Measurements from ENCODE around the gene CTNNA3.

The CTNNA3 gene

GRCh38 chr10:66778351-66778750 is 917.6 kb downstream of the CTNNA3 start:
- no peak for DNase-seq (ENCODE audit: low read depth)
- no peak overlapping the region for H3K4me3 ChIP-seq (ENCODE audit: low read length)
- no peak for TF ChIP-seq CTCF (IDR thresholded peaks at IDR 0.05; ENCODE audit: insufficient read depth, low read depth, low read length, missing control alignments)

- DNase-seq (ENCODE audit: low read depth) = no peak
- TF ChIP-seq CTCF (IDR thresholded peaks at IDR 0.05; ENCODE audit: insufficient read depth, low read depth, low read length, missing control alignments) = no peak
- H3K4me3 ChIP-seq (ENCODE audit: low read length) = no peak overlapping the region
Observed at GRCh38 chr10:66777665-66778064, 918.3 kb downstream of the CTNNA3 start.

- no peak for TF ChIP-seq CTCF (IDR thresholded peaks at IDR 0.05; ENCODE audit: insufficient read depth, low read depth, low read length, missing control alignments)
- no peak overlapping the region for H3K4me3 ChIP-seq (ENCODE audit: low read length)
- no peak for DNase-seq (ENCODE audit: low read depth)
Observed at GRCh38 chr10:66773472-66773817, 922.5 kb downstream of the CTNNA3 start.

- no peak for TF ChIP-seq CTCF (IDR thresholded peaks at IDR 0.05; ENCODE audit: insufficient read depth, low read depth, low read length, missing control alignments)
- H3K4me3 ChIP-seq (ENCODE audit: low read length) = no peak overlapping the region
- DNase-seq (ENCODE audit: low read depth) = no peak
Observed at GRCh38 chr10:66772548-66773471, 923.2 kb downstream of the CTNNA3 start.

- TF ChIP-seq CTCF (IDR thresholded peaks at IDR 0.05; ENCODE audit: insufficient read depth, low read depth, low read length, missing control alignments) = no peak
- no peak overlapping the region for H3K4me3 ChIP-seq (ENCODE audit: low read length)
Observed at GRCh38 chr10:66767707-66768106, 928.3 kb downstream of the CTNNA3 start.

GRCh38 chr10:66762218-66762729 is 933.7 kb downstream of the CTNNA3 start:
- TF ChIP-seq CTCF (IDR thresholded peaks at IDR 0.05; ENCODE audit: insufficient read depth, low read depth, low read length, missing control alignments) = no peak
- no peak for DNase-seq (ENCODE audit: low read depth)
- H3K4me3 ChIP-seq (ENCODE audit: low read length) = no peak overlapping the region

More at GRCh38 chr10:66767707-66768106, 928.3 kb downstream of the CTNNA3 start:
- no peak for DNase-seq (ENCODE audit: low read depth)

All from epithelial cell of esophagus (primary cell).